H1 (cell line): ENCODE results near the gene CISD2. TPM values are rescaled to one million over a fixed set of nuclear protein-coding genes. Genes with fewer than 3 reads are reported as not detected.
A peak's percentile ranks its signal among the peaks of the same experiment; 100 is the strongest.

ENCODE experiments used
- CTCF ChIA-PET: fragments of 300-600 bp; sonication (Branson Sonifier 250); formaldehyde crosslinking; loops from one replicate; lab custom pipeline; 2021; ENCODE audit not compliant: partially characterized antibody; lab: Charles Lee
- POLR2A ChIA-PET: fragments of 300-600 bp; sonication (Branson Sonifier 250); formaldehyde crosslinking; loops from one replicate; lab custom pipeline; 2021; ENCODE audit warnings: inconsistent platforms; ENCODE audit not compliant: partially characterized antibody; lab: Charles Lee
- DNase-seq, 2 experiments: peaks; one replicate each; pipeline versions ENCODE4 v3.0.0 to v3.0.0-alpha.2; 2010 to 2022; ENCODE audit warnings: low spot score in 2 of 2, low read depth in 1 of 2, mixed read lengths in 1 of 2
- FAIRE-seq: peaks from 2 replicates; lab custom pipeline; 2011; peaks lifted over from hg19 to GRCh38; lab: Jason Lieb, UNC
- H2AFZ ChIP-seq: 2 replicates; pipeline ENCODE4 v1.8.1; 2012; ENCODE audit warnings: low read length, inconsistent platforms
- H2AK5ac ChIP-seq: 2 replicates; pipeline ENCODE4 v1.6.1; 2013; ENCODE audit warnings: low read depth, low read length
- H2BK120ac ChIP-seq: replicated peaks from 2 replicates; pipeline ENCODE3; 2013; ENCODE audit warnings: low read depth, low read length, inconsistent platforms
- H2BK12ac ChIP-seq: 2 replicates; pipeline ENCODE4 v1.6.1; 2013; ENCODE audit warnings: low read depth, low read length
- H2BK15ac ChIP-seq: 2 replicates; pipeline ENCODE4 v1.6.1; 2013; ENCODE audit warnings: low read length
- H2BK20ac ChIP-seq: 2 replicates; pipeline ENCODE4 v1.6.1; 2013; ENCODE audit warnings: low read length
- H2BK5ac ChIP-seq: 2 replicates; pipeline ENCODE4 v1.6.1; 2013; ENCODE audit warnings: low read depth, low read length
- H3K14ac ChIP-seq: 2 replicates; pipeline ENCODE4 v1.6.1; 2013; ENCODE audit warnings: inconsistent platforms; ENCODE audit not compliant: insufficient read length
- H3K18ac ChIP-seq: 2 replicates; pipeline ENCODE4 v1.6.1; 2013; ENCODE audit warnings: low read length; ENCODE audit errors: extremely low read depth
- H3K23ac ChIP-seq: 2 replicates; pipeline ENCODE4 v1.6.1; 2013; ENCODE audit warnings: inconsistent platforms; ENCODE audit not compliant: insufficient read length
- H3K23me2 ChIP-seq: 2 replicates; pipeline ENCODE4 v1.6.1; 2013; ENCODE audit warnings: low read depth, low read length
- H3K27ac ChIP-seq: 2 replicates; pipeline ENCODE4 v1.6.1; 2011; ENCODE audit warnings: low read depth, low read length, inconsistent platforms
- H3K27me3 ChIP-seq, 4 experiments: replicated peaks in 1 of 4; 1 replicate in 1 of 4; 2 replicates in 3 of 4; pipeline versions ENCODE4 v1.6.1 to v1.8.1; 2011 to 2013; ENCODE audit warnings: low read length in 3 of 4, mild to moderate bottlenecking in 3 of 4, inconsistent platforms in 2 of 4, mixed read lengths in 2 of 4, moderate library complexity in 1 of 4; ENCODE audit not compliant: control insufficient read depth in 3 of 4, insufficient read depth in 3 of 4; ENCODE audit errors: extremely low read depth in 1 of 4
- H3K36me3 ChIP-seq, 4 experiments: 2 replicates each; pipeline versions ENCODE4 v1.6.1 to v1.8.1; 2011 to 2013; ENCODE audit warnings: mild to moderate bottlenecking in 4 of 4, low read length in 3 of 4, moderate library complexity in 2 of 4, control low read depth in 1 of 4, inconsistent platforms in 1 of 4; ENCODE audit not compliant: insufficient read depth in 4 of 4, control insufficient read depth in 2 of 4
- H3K4ac ChIP-seq: replicated peaks from 2 replicates; pipeline ENCODE3; 2013; ENCODE audit warnings: low read length, low read depth, mixed read lengths, inconsistent platforms; ENCODE audit not compliant: insufficient read length
- H3K4me1 ChIP-seq, 4 experiments: replicated peaks in 1 of 4; 1 replicate in 1 of 4; 2 replicates in 3 of 4; pipeline versions ENCODE4 v1.6.1 to v1.8.1; 2011 to 2013; ENCODE audit warnings: low read length in 3 of 4, inconsistent platforms in 2 of 4, mixed read lengths in 1 of 4; ENCODE audit not compliant: insufficient read depth in 4 of 4, control insufficient read depth in 3 of 4
- H3K4me2 ChIP-seq, 2 experiments: 2 replicates each; pipeline versions ENCODE4 v1.6.1 to v1.8.1; 2011 to 2013; ENCODE audit warnings: low read depth in 2 of 2, low read length in 2 of 2, control low read depth in 1 of 2, inconsistent platforms in 1 of 2, mild to moderate bottlenecking in 1 of 2; ENCODE audit not compliant: insufficient read depth in 1 of 2
- H3K4me3 ChIP-seq, 4 experiments: fragments of 200-600, 300-600 bp in 1 of 4; sonication (generic), shearing (Covaris generic), sonication (Bioruptor Twin) in 1 of 4; 2 replicates each; pipeline versions ENCODE4 v1.5.1 to v1.8.1; 2011 to 2016; ENCODE audit warnings: low read length in 4 of 4, low read depth in 3 of 4, control low read depth in 2 of 4, inconsistent platforms in 2 of 4, mild to moderate bottlenecking in 2 of 4, mixed read lengths in 1 of 4, moderate library complexity in 1 of 4; ENCODE audit not compliant: insufficient read depth in 2 of 4; ENCODE audit errors: extremely low read depth in 1 of 4
- H3K56ac ChIP-seq: replicated peaks from 2 replicates; pipeline ENCODE3; 2013; ENCODE audit warnings: low read depth, mild to moderate bottlenecking, mixed read lengths, low read length, inconsistent platforms; ENCODE audit not compliant: insufficient read length
- H3K79me1 ChIP-seq: 2 replicates; pipeline ENCODE4 v1.6.1; 2013; ENCODE audit warnings: low read depth, low read length, control low read depth
- H3K79me2 ChIP-seq, 2 experiments: 2 replicates each; pipeline versions ENCODE4 v1.6.1 to v1.8.1; 2012 to 2013; ENCODE audit warnings: low read length in 2 of 2, mild to moderate bottlenecking in 2 of 2, inconsistent platforms in 1 of 2; ENCODE audit not compliant: insufficient read depth in 2 of 2, control insufficient read depth in 1 of 2
- H3K9ac ChIP-seq, 4 experiments: replicated peaks in 1 of 4; 1 replicate in 1 of 4; 2 replicates in 3 of 4; pipeline versions ENCODE4 v1.6.1 to v1.8.1; 2011 to 2013; ENCODE audit warnings: low read depth in 3 of 4, low read length in 3 of 4, control low read depth in 2 of 4, mild to moderate bottlenecking in 2 of 4, moderate library complexity in 2 of 4, inconsistent platforms in 1 of 4; ENCODE audit errors: extremely low read depth in 1 of 4
- H3K9me3 ChIP-seq, 2 experiments: 2 replicates each; pipeline versions ENCODE4 v1.6.1 to v1.8.1; 2012 to 2013; ENCODE audit warnings: mild to moderate bottlenecking in 2 of 2, moderate library complexity in 2 of 2, control low read depth in 1 of 2, inconsistent platforms in 1 of 2, low read depth in 1 of 2, low read length in 1 of 2, mixed read lengths in 1 of 2; ENCODE audit not compliant: insufficient read depth in 2 of 2
- H4K20me1 ChIP-seq, 2 experiments: replicated peaks in 1 of 2; 2 replicates each; pipeline versions ENCODE3 to v1.8.1; 2011 to 2013; ENCODE audit warnings: inconsistent platforms in 2 of 2, low read length in 2 of 2, mild to moderate bottlenecking in 1 of 2; ENCODE audit not compliant: insufficient read depth in 2 of 2, control insufficient read depth in 1 of 2
- H4K5ac ChIP-seq: 2 replicates; pipeline ENCODE4 v1.6.1; 2013; ENCODE audit warnings: low read length, low read depth, mixed read lengths, inconsistent platforms; ENCODE audit not compliant: insufficient read length
- H4K8ac ChIP-seq: 2 replicates; pipeline ENCODE4 v1.8.0; 2013; ENCODE audit warnings: mild to moderate bottlenecking, moderate library complexity, low read length, inconsistent platforms; ENCODE audit not compliant: insufficient read depth; ENCODE audit errors: extremely low read depth
- H4K91ac ChIP-seq: replicated peaks from 2 replicates; pipeline ENCODE3; 2013; ENCODE audit warnings: low read length, mixed read lengths, inconsistent platforms; ENCODE audit not compliant: insufficient read length
- PHF8 ChIP-seq: fragments of 200-600 bp; sonication (generic); conservative IDR thresholded peaks from 2 replicates; pipeline ENCODE4 v1.7.1; 2012; ENCODE audit warnings: low read depth, mild to moderate bottlenecking, inconsistent platforms, low read length, moderate library complexity
- POLR2AphosphoS5 ChIP-seq: IDR thresholded peaks from 2 replicates; pipeline ENCODE4 v1.6.1; 2011; ENCODE audit warnings: low read depth, low read length
- RXRA ChIP-seq: IDR thresholded peaks from 2 replicates; pipeline ENCODE4 v1.6.1; 2011; ENCODE audit warnings: low read depth, mild to moderate bottlenecking, low read length, moderate library complexity; ENCODE audit not compliant: insufficient read depth
- TAF1 ChIP-seq: IDR thresholded peaks from 2 replicates; pipeline ENCODE4 v1.6.1; 2011; ENCODE audit warnings: mild to moderate bottlenecking, low read depth, low read length
- YY1 ChIP-seq: IDR thresholded peaks from 2 replicates; pipeline ENCODE4 v1.6.1; 2011; ENCODE audit warnings: low read depth, mild to moderate bottlenecking, low read length
- WGBS, 2 experiments: shearing (Covaris generic) in 1 of 2; methylation state at CpG; one replicate each; pipeline versions ENCODE4 v1.1.6 to v1.1.7; 2013 to 2015; ENCODE audit warnings: low lambda C conversion rate in 2 of 2, mixed read lengths in 2 of 2, inconsistent platforms in 1 of 2, low coverage in 1 of 2, missing lambda C conversion rate in 1 of 2; ENCODE audit not compliant: insufficient replicate concordance in 2 of 2, insufficient coverage in 1 of 2, insufficient read length in 1 of 2; ENCODE audit errors: extremely low coverage in 1 of 2, missing lambda C conversion rate in 1 of 2; 5-methylcytosine and 5-hydroxymethylcytosine counted together
- polyA plus RNA-seq, 7 experiments: library from polyadenylated mRNA; depleted of rRNA in 3 of 7; stranded (reverse) in 5 of 7; unstranded in 2 of 7; fragments of >200 nt in 5 of 7; fragments of 200-250 nt in 2 of 7; gene quantifications; 1 replicate in 5 of 7; 2 replicates in 1 of 7; 4 replicates in 1 of 7; pipeline versions ENCODE4 v1.2.1 to v1.2.3, GENCODE V29; 2011 to 2013; ENCODE audit warnings: missing spikeins in 2 of 7, mixed read lengths in 2 of 7
- total RNA-seq: library from RNA; stranded (reverse); fragmentation: NEBNext Ultra II Directional; extraction: Animal tissue kit (Norgen Biotek cat#: 25700); gene quantifications from 2 replicates; pipeline ENCODE4 v1.2.1, GENCODE V29; 2021

Gene CISD2
- total and polyA plus RNA-seq, 2 of the 8 experiments (the other 6 are each of a cell fraction or from before 2014, with no cell fraction given), result 23.7 to 48.3 TPM

- H3K9me3 ChIP-seq, result no peaks in the 10 kb centered on the region
- peak overlapping the region; percentile 95 for H3K4ac ChIP-seq
- no peak for DNase-seq
- H4K91ac ChIP-seq, result peak overlapping the region; percentile 56
- peak overlapping the region; percentile 49 for H3K56ac ChIP-seq
- WGBS, 2 experiments, result 2% methylated on average over 4 of the region's 4 CpGs; no CpG with 5 or more reads in 1 of the 2 experiments
- no peak overlapping the region for H3K23ac ChIP-seq
- H4K20me1 ChIP-seq, result peaks cover 2 to 10% of the 10 kb centered on the region in 2 experiments
- peak overlapping the region; percentile 83 to 99 (median 96) for H3K9ac ChIP-seq
- no peak for FAIRE-seq
- H3K79me1 ChIP-seq, result no peaks in the 10 kb centered on the region; the same call in 1 of the 2 replicates
- H4K5ac ChIP-seq, result peak overlapping the region; percentile 85
- 0 out of 2 replicates have a peak overlapping the region, but pooled peaks have one; percentile 41 for H4K8ac ChIP-seq
- H3K4me3 ChIP-seq, result peak overlapping the region; percentile 85 to 98 (median 94)
- no peak overlapping the region for H2AFZ ChIP-seq
- H3K79me2 ChIP-seq, result peaks cover 24 to 51% of the 10 kb centered on the region in 2 experiments
- no peaks in the 10 kb centered on the region for H3K27me3 ChIP-seq
- peaks cover 0 to 17% (median 9%) of the 10 kb centered on the region in 4 experiments; a peak in 5 of 7 replicates for H3K4me1 ChIP-seq
- CTCF ChIA-PET, result interaction anchor here (1.0 to 2.4 kb wide), 5 partner anchors 10 to 264 kb away, joined by 3 to 17 read pairs (median 5); no protein-coding TSS in a partner anchor
- H2BK20ac ChIP-seq, result no peak overlapping the region
- H3K18ac ChIP-seq, result peak overlapping the region; percentile 79; the same call in 1 of the 2 replicates
- no peak overlapping the region for H3K14ac ChIP-seq
- no peak for TF ChIP-seq YY1
- TF ChIP-seq PHF8, result 0 out of 2 replicates have a peak, but pooled peaks have one; percentile 19
- peak; percentile 72 for TF ChIP-seq TAF1
- peak; percentile 91; the same call in 1 of the 2 replicates for TF ChIP-seq POLR2AphosphoS5
- no peak for TF ChIP-seq RXRA
- no peak overlapping the region for H2AK5ac ChIP-seq
- peak overlapping the region; percentile 80 to 84 for H3K4me2 ChIP-seq
- POLR2A ChIA-PET, result interaction anchor here (0.7 to 8.2 kb wide), 37 partner anchors 8 to 483 kb away, joined by 3 to 162 read pairs (median 8); partner anchors contain the start of genes CISD2, MANBA, SLC39A8 and SLC9B1
- H2BK5ac ChIP-seq, result peak overlapping the region; percentile 94
- H3K27ac ChIP-seq, result peak overlapping the region; percentile 98
- no peak overlapping the region for H2BK120ac ChIP-seq
- H3K23me2 ChIP-seq, result 0 out of 2 replicates have a peak, but pooled peaks cover 3% of the 10 kb centered on the region
- H2BK12ac ChIP-seq, result no peak overlapping the region; the same call in none of the 2 replicates
- no peak overlapping the region for H2BK15ac ChIP-seq
- peaks cover 0 to 20% (median 0%) of the 10 kb centered on the region in 4 experiments; a peak in 2 of 8 replicates for H3K36me3 ChIP-seq
Measured at GRCh38 chr4:102828497-102828808, 40.3 kb upstream of the CISD2 start.
